ENCODE measurements around the gene NEURL2.

DNA sequence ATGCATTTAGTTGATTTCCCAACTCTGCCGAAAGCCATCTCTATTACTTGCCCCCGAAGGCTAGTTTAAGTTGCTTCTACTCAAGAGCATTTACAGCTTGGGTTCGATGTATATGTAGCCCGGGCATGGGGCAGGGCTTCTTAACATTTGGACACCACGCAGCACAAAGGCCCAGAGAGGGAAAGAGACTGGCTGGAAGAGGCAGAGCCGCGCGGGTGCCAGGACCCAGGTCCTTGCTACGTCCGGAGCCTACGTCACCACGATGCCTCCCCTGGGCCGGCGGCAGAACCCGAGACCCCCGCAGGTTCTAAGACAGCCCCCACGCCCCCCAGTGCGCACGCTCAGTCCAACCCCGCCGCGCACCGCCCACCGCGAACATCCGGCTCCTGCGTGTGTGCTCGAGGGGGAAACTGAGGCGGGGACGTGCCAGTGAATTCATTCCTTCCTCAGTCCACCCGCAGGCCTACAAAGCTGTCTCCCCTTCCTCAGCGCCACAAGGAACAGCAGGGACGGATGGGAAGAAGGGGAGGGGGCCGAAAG is 43.1 kb upstream of the NEURL2 start:
- TF ChIP-seq, protein P1, sequence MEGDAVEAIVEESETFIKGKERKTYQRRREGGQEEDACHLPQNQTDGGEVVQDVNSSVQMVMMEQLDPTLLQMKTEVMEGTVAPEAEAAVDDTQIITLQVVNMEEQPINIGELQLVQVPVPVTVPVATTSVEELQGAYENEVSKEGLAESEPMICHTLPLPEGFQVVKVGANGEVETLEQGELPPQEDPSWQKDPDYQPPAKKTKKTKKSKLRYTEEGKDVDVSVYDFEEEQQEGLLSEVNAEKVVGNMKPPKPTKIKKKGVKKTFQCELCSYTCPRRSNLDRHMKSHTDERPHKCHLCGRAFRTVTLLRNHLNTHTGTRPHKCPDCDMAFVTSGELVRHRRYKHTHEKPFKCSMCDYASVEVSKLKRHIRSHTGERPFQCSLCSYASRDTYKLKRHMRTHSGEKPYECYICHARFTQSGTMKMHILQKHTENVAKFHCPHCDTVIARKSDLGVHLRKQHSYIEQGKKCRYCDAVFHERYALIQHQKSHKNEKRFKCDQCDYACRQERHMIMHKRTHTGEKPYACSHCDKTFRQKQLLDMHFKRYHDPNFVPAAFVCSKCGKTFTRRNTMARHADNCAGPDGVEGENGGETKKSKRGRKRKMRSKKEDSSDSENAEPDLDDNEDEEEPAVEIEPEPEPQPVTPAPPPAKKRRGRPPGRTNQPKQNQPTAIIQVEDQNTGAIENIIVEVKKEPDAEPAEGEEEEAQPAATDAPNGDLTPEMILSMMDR (conservative IDR thresholded peaks at IDR 0.05; ENCODE audit: low read length), result no peak
- no peak for TF ChIP-seq EZH2phosphoT487 (IDR thresholded peaks at IDR 0.05; ENCODE audit: borderline replicate concordance)
